Esophagus muscularis mucosa (tissue), 2 donors: ENCODE results near the gene RGS8.

Source experiments
- EP300 ChIP-seq: sonication (generic); formaldehyde crosslinking; IDR thresholded peaks from one replicate; pipeline ENCODE4 v1.6.1; 2017; ENCODE audit warnings: antibody characterized with exemption
- POLR2A ChIP-seq: fragments of 450-650 bp; IDR thresholded peaks from one replicate; pipeline ENCODE4 v1.6.1; 2017; ENCODE audit warnings: antibody characterized with exemption, moderate library complexity, mild to moderate bottlenecking, low read depth

- TF ChIP-seq POLR2A (no peak), EP300 (no peak)
Measured at GRCh38 chr1:182687361-182687760, 3.0 kb upstream of the RGS8 start.
